Spleen (tissue), 11 donors: Measurements from ENCODE around the gene PARD3B. TPM values are rescaled to one million over a fixed set of nuclear protein-coding genes. Genes with fewer than 3 reads are reported as not detected.

Source experiments
- DNase-seq: peaks from one replicate; pipeline ENCODE4 v3.0.0-alpha.2; 2020
- H3K27ac ChIP-seq, 8 donors: fragments of 200-600 bp; sonication (generic) in 7 of 8; 1 replicate in 4 of 8; 2 replicates in 4 of 8; pipeline versions ENCODE4 v1.5.0 to v1.8.0; 2016 to 2021; ENCODE audit warnings: inconsistent platforms in 4 of 8, mild to moderate bottlenecking in 4 of 8, moderate library complexity in 1 of 8
- H3K27me3 ChIP-seq, 7 donors: fragments of 200-600 bp; sonication (generic) in 6 of 7; replicated peaks in 1 of 7; 1 replicate in 4 of 7; 2 replicates in 3 of 7; pipeline versions ENCODE4 v1.5.0 to v1.8.0; 2016 to 2021; ENCODE audit warnings: inconsistent platforms in 3 of 7, mild to moderate bottlenecking in 1 of 7
- H3K36me3 ChIP-seq, 6 donors: fragments of 200-600 bp; sonication (generic) in 5 of 6; 1 replicate in 4 of 6; 2 replicates in 2 of 6; pipeline versions ENCODE4 v1.5.0 to v1.8.0; 2016 to 2021; ENCODE audit warnings: inconsistent platforms in 2 of 6
- H3K4me1 ChIP-seq, 6 donors: fragments of 200-600 bp; sonication (generic) in 5 of 6; 1 replicate in 3 of 6; 2 replicates in 3 of 6; pipeline versions ENCODE4 v1.5.0 to v1.8.0; 2016 to 2021; ENCODE audit warnings: inconsistent platforms in 3 of 6
- H3K4me3 ChIP-seq, 8 donors: fragments of 200-600 bp; sonication (generic) in 7 of 8; 1 replicate in 4 of 8; 2 replicates in 4 of 8; pipeline versions ENCODE4 v1.5.0 to v1.8.0; 2016 to 2021; ENCODE audit warnings: inconsistent platforms in 4 of 8, mild to moderate bottlenecking in 4 of 8, moderate library complexity in 2 of 8
- H3K9me3 ChIP-seq, 8 donors: fragments of 200-600 bp; sonication (generic) in 7 of 8; 1 replicate in 4 of 8; 2 replicates in 4 of 8; pipeline versions ENCODE4 v1.5.0 to v1.8.0; 2016 to 2021; ENCODE audit warnings: inconsistent platforms in 4 of 8
- POLR2A ChIP-seq, 3 donors: fragments of 450-650 bp; IDR thresholded peaks; one replicate each; pipeline ENCODE4 v1.5.1; 2017; ENCODE audit warnings: antibody characterized with exemption in 3 of 3, mild to moderate bottlenecking in 1 of 3
- POLR2AphosphoS5 ChIP-seq, 3 donors: sonication (generic); formaldehyde crosslinking; IDR thresholded peaks; one replicate each; pipeline ENCODE4 v1.5.1; 2017; ENCODE audit warnings: antibody characterized with exemption in 3 of 3
- WGBS, 5 donors: extraction: QIAGEN DNeasy Blood & Tissue Kit in 3 of 5; methylation state at CpG; one replicate each; pipeline versions ENCODE4 v1.1.5 to v1.1.7; 2013 to 2018; 5-methylcytosine and 5-hydroxymethylcytosine counted together
- intact Hi-C: fragments of 100-400 bp; cut with DNase I; formaldehyde crosslinking; loops from one replicate; pipeline ENCODE4 v1.15.0; 2023; ENCODE audit warnings: low total_unique reads
- polyA plus RNA-seq, 3 donors: library from polyadenylated mRNA; stranded (reverse); fragments of 200-250 nt; gene quantifications; one replicate each; pipeline ENCODE4 v1.2.1, GENCODE V29; 2013
- total RNA-seq, 7 donors: library from RNA; depleted of rRNA in 3 of 7; stranded (reverse); fragments of >200 nt in 3 of 7; fragmentation: NEBNext Ultra II Directional in 4 of 7; extraction: Animal tissue kit (Norgen Biotek cat#: 25700) in 4 of 7; gene quantifications; one replicate each; pipeline versions ENCODE4 v1.1.0 to v1.2.1, GENCODE V29; 2016 to 2021
- TF ChIP-seq, protein P1 (sequence below), 11 experiments: fragments of 200-600 bp in 7 of 11; fragments of 450-650 bp in 4 of 11; sonication (generic) in 4 of 11; IDR thresholded peaks in 8 of 11; conservative IDR thresholded peaks in 3 of 11; 1 replicate in 7 of 11; 2 replicates in 4 of 11; pipeline versions ENCODE4 v1.4.0 to v1.8.0; 2016 to 2021; ENCODE audit warnings: antibody characterized with exemption in 11 of 11, inconsistent platforms in 4 of 11, mild to moderate bottlenecking in 1 of 11
- donor health status: healthy with polysubstance abuse.
- donor health status: DM: no; HTN: no; CAD: no; lungs with moderate emphysema.
- donor health status: DM: no; HTN: no; CAD: no.
- donor health status: Bipolar disorder and iron deficiency.
- donor health status: healthy.
- donor health status: DM: no; HTN: no; CAD: no.
- donor health status: DM: yes; HTN: yes; CAD: no.

Gene PARD3B
- total and polyA plus RNA-seq, 10 donors = 0.85 to 27.8 (median 14.7) TPM

DNA sequence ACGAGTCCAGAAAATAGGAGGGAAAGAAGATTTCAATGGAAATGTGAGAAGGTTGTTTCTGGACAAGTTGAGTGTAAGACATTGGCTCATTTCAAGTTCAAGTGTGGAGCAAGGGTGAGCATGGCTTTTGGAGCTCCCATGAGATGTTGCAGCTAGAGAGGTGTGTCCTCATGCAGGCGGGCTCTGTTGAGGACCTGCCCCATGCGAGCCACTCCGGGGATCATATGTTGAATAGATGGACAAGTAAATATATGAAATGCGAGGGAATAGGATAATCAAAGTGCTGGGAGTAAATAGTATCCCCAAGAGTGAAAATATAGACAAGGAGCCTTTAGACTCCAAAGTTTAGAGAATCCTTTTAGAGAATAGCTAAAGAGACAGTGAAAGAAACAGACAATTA, 936.6 kb downstream of the PARD3B start:
- DNase-seq = no peak
- Histone ChIP-seq H3K36me3 (no peaks in the 10 kb centered on the region), H3K9me3 (no peaks in the 10 kb centered on the region), H3K27me3 (no peaks in the 10 kb centered on the region), H3K27ac (no peak overlapping the region), H3K4me3 (no peak overlapping the region), H3K4me1 (no peaks in the 10 kb centered on the region)
- intact Hi-C loops = no loop called here
- 87 to 95% (median 90%) methylated on average over 5 of the region's 5 CpGs for whole genome bisulfite sequencing, 5 donors
- no peak for TF ChIP-seq POLR2AphosphoS5 (IDR thresholded peaks at IDR 0.05)
- TF ChIP-seq POLR2A (IDR thresholded peaks at IDR 0.05) = no peak
- TF ChIP-seq, protein P1, sequence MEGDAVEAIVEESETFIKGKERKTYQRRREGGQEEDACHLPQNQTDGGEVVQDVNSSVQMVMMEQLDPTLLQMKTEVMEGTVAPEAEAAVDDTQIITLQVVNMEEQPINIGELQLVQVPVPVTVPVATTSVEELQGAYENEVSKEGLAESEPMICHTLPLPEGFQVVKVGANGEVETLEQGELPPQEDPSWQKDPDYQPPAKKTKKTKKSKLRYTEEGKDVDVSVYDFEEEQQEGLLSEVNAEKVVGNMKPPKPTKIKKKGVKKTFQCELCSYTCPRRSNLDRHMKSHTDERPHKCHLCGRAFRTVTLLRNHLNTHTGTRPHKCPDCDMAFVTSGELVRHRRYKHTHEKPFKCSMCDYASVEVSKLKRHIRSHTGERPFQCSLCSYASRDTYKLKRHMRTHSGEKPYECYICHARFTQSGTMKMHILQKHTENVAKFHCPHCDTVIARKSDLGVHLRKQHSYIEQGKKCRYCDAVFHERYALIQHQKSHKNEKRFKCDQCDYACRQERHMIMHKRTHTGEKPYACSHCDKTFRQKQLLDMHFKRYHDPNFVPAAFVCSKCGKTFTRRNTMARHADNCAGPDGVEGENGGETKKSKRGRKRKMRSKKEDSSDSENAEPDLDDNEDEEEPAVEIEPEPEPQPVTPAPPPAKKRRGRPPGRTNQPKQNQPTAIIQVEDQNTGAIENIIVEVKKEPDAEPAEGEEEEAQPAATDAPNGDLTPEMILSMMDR (IDR thresholded peaks at IDR 0.05 in 8 of 11, conservative IDR thresholded peaks at IDR 0.05 in 3 of 11) = no peak

DNA sequence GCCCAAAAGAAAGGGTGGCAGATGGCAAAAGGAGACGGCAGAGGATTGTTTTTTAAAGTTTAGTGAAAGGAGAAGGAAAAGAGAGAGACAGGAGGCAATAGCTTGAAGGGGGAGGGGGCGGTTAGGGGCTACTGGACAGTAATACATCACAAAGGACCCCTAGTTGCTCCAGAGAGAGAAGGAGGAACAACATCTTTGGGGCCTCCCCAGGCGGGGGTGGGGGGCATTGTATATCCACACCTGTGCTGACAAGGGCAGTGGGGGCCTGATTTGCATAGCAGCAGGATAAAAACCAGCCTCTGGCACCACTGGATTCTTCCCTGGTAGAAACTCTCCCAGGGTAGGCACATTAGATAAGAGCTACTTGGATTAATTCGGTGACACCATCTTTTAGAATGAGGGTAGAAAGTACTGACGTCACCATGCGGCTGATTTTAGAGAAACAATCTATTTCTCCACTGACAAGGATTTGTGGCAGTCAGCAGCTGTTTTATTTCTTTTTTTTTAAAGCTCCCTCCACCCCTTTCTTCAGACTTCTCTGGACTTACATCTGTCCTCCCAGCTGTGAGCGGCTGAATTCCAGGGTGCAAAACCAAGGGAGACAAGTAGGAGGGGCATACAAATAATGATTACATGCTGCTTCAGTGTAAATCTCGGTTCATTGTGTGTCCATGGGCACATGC, 937.3 kb downstream of the PARD3B start:
- H3K4me1 ChIP-seq = no peaks in the 10 kb centered on the region
- H3K27ac ChIP-seq = no peak overlapping the region
- no peak for DNase-seq
- no peaks in the 10 kb centered on the region for H3K9me3 ChIP-seq
- no peaks in the 10 kb centered on the region for H3K36me3 ChIP-seq
- no peaks in the 10 kb centered on the region for H3K27me3 ChIP-seq
- TF ChIP-seq POLR2A (IDR thresholded peaks at IDR 0.05) = no peak
- TF ChIP-seq, protein P1 (IDR thresholded peaks at IDR 0.05 in 8 of 11, conservative IDR thresholded peaks at IDR 0.05 in 3 of 11) = no peak
- no peak for TF ChIP-seq POLR2AphosphoS5 (IDR thresholded peaks at IDR 0.05)
- intact Hi-C loops = no loop called here
- 76 to 87% (median 81%) methylated on average over 7 to 8 of the region's 8 CpGs for WGBS, 5 donors
- no peak overlapping the region for H3K4me3 ChIP-seq

DNA sequence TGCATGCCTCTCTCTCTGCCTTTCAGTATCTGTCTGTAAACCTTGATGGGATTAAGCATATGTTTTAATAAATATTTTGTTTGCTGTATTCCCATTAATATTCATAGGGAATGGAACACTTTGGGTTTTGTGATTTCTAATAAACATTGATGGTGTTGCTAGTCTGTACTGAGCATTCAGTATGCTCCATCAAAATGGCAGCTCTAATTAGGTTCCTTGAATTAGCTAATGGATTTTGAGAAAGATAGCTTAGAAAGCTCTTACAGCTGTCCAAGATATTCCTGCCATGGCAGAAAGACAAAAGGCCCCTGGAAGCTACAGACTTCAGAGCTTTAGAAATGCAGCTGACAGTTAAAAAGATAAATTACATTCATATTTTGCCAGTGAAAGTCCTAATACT, 937.8 kb downstream of the PARD3B start:
- no peaks in the 10 kb centered on the region for H3K9me3 ChIP-seq
- no peak for DNase-seq
- H3K27me3 ChIP-seq = no peaks in the 10 kb centered on the region
- H3K4me1 ChIP-seq = no peaks in the 10 kb centered on the region
- intact Hi-C loops = no loop called here
- no peak overlapping the region for H3K27ac ChIP-seq
- TF ChIP-seq POLR2A (IDR thresholded peaks at IDR 0.05) (no peak), POLR2AphosphoS5 (IDR thresholded peaks at IDR 0.05) (no peak)
- TF ChIP-seq, protein P1 (IDR thresholded peaks at IDR 0.05 in 8 of 11, conservative IDR thresholded peaks at IDR 0.05 in 3 of 11) = no peak
- no peaks in the 10 kb centered on the region for H3K36me3 ChIP-seq
- no peak overlapping the region for H3K4me3 ChIP-seq

DNA sequence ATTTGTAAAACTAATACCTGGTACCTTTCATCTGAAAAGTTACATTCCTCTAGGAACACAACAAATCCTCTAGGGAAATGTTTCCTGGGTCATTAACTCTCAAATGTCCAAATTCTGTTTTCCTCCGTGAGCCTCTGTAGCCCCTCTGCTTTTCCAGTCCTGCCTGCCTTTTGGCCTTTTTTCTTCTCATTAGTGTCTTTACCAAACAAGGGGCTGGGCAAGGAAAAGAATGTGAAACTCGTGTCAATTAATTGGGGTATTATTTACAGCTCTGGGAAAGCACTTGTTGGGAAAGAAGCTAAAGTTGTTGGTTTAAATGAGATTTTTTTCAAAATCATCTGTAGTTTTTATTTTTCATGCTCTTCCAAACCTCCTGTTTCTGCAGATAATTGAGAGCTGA, 938.9 kb downstream of the PARD3B start:
- no peak for TF ChIP-seq POLR2AphosphoS5 (IDR thresholded peaks at IDR 0.05)
- no peak for TF ChIP-seq POLR2A (IDR thresholded peaks at IDR 0.05)
- TF ChIP-seq, protein P1 (IDR thresholded peaks at IDR 0.05 in 8 of 11, conservative IDR thresholded peaks at IDR 0.05 in 3 of 11) = no peak
- WGBS, 5 donors = 58 to 82% (median 73%) methylated on average over 2 of the region's 2 CpGs

More for the DNA sequence above, 938.9 kb downstream of the PARD3B start:
- DNase-seq = no peak
- Histone ChIP-seq H3K9me3 (no peaks in the 10 kb centered on the region), H3K27ac (no peak overlapping the region), H3K4me3 (no peak overlapping the region), H3K27me3 (no peaks in the 10 kb centered on the region), H3K4me1 (no peaks in the 10 kb centered on the region), H3K36me3 (no peaks in the 10 kb centered on the region)
- intact Hi-C loops = no loop called here
